ENCODE measurements around the gene DR1. TPM values are rescaled to one million over a fixed set of nuclear protein-coding genes. Genes with fewer than 3 reads are reported as not detected.
"Not testable (repeated sequence)": the region's sequence is repeated elsewhere in the genome, so short reads cannot be mapped to it uniquely, and the experiment has no call there.

DR1 gene
- total RNA-seq, 1 experiment from 2014 or later: 33.0 TPM

DNA sequence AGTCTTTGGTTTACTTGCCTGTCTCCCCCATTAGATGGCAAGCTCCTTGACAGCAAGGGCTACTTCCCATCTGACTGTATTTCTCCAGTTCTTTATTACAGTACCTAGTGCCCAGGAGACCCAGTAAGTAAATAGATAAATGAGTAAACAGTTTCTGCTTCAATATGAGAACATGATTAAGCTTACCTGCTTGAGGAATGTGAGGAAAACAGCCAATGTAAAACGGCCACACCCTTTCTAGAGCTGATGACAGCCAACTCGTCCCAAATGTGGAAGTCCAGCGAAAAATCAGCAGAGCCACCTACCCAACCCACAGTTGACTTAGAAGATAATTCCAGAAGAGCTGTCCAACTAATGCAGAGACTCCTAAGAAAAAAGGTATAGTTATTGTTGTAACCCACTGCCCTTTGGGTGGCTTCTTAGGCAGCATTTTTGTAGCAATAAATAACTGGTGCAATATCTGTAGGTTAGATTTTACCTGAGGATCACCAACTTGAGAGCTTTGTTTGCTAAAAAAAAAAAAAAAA, 6.5 kb upstream of the DR1 start:
- no peak for DNase-seq (ENCODE audit: low spot score)

DNA sequence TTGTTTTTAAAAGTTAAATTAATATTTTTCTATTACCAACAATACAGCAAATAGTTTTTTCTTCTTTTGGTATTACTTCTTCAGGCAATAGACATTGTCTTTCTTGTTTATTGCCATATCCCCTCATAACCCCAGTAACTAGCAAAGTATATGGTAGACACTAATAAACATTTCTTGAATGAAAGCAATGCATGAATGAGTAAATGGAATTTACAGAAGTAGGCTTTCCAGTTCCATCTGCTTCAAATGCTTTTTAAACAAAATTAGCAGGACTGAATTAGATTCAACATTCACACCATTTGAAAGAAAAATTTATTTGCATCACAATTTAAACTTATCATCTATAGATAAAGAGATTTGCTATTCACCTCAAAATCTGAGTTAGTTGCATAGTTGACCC, 5.6 kb upstream of the DR1 start:
- no peak for DNase-seq (ENCODE audit: low spot score)

DNA sequence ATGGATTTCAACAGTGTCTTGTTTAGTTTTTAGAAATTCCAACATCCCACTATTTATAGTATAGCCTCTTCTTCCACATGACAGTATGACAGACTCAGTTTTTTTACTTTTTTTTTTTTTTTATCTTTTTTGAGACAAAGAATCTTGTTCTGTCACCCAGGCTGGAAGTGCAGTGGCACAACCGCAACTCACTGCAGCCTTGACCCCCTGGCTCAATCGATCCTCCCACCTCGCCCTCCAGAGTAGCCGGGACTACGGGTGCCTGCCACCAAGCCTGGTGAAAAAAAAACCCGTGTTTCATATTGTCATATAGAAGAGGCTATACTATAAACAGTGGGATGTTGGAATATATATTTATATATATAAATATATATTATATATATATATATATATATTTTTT, 1.2 kb upstream of the DR1 start:
- DNase-seq (ENCODE audit: low spot score): no peak

DNA sequence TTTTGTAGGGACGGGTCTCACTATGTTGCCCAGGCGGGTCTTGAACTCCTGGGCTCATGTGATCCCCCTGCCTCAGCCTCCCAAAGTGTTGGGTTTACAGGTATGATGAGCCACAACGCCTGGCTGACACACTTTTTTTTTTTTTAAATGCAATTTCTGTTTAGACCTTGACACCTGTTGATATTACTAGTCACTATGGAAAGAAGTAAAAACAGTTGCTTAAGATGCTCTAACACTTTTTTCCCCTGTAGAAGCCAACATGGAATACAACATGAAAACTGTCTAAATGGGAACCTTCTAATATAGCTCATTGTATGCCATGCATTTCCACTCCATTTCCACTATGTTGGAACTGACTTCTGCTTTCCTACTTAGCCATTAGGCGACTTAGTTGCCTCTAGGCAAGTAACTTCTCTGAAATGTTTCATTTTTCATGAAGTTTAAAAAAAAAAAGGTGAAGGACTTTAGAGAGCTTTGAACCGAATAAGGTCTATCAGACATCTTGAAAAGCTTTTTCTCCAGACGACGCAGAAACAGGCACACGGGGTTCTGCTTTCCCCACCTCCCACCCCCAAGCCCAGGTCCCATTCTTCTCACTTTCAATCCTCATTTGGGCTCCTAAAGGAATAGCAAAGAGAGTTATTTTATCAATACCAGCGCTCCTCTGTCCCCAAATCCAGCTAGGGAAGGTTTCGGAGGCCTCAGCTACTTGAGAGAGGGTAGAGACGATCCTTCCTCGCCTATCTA, 648 bp upstream of the DR1 start:
- DNase-seq (ENCODE audit: low spot score): peak; percentile 2

DNA sequence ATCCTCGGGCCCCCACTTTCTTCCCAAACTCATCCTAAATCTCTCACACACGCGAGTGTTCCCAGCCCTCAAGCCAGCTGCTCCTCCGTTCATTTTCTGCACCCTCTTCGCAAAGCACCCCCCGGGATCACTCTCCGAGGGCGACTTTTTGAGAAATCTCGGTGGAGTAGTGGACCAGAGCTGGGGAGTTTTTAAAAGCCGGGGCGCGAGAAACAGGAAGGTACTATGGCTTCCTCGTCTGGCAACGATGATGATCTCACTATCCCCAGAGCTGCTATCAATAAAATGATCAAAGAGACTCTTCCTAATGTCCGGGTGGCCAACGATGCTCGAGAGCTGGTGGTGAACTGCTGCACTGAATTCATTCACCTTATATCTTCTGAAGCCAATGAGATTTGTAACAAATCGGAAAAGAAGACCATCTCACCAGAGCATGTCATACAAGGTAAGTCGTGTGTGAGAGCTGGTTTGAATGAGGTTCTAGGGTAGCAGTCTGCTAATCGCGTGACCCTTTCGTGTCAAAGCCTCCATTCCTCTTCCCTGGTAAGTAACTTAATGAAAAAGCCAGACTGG, 800 bp downstream of the DR1 start:
- peak; percentile 19 for DNase-seq (ENCODE audit: low spot score)

DNA sequence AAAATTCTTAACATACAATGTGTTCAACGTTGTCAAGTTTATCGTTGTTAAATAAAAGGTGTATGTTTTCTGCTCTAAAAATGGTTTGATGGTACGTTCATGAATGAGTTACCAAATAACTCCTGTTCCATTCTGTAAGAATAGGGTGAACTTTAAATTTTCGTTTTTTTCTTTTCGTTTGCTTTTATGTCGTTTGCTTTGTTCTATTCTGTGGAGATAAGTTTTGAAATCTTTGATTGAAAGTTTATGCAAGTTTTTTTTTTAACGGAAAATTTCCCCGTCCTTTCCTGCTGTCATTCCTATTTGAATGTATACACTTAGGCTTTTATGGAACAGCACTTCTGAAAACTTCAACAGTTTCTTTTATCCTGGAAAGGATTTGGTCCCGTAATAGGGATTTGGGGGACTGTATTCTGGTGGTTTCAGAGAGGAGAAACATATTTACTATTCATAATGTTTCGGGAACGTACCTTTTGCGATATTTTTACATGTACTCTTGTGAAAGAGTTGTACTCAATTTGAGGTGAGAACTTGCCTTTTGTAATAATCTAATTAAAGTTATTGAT, 1.7 kb downstream of the DR1 start:
- DNase-seq (ENCODE audit: low spot score): no peak

DNA sequence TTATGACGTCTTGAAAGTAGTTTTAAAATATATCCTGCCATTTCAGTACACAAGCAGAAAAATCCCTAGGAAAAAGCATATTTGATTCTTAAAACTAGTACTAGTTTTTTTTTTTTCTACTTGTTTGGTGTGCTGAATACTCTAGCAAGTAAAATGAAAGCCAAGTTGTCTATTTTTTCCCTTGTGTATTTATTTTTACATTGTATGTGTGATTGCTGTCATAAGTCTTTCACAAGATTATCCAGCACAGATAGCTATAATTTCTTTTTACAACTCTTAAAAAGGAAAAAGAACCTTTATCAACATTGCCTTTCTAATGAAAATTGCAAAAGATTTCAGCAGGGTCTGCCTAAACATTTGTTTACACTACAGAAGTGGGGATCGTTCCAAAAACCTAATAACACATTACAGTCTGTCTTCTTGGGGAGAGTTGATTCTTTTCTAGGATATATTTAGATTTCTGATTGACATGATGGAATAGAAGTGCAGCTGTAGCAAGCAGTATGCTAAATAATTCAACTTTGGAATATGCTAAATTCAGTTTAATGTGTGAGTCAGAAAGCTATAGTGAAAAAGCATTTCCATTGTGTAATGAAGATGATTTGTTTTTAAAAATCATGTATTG, 2.5 kb downstream of the DR1 start:
- no peak for DNase-seq (ENCODE audit: low spot score)

DNA sequence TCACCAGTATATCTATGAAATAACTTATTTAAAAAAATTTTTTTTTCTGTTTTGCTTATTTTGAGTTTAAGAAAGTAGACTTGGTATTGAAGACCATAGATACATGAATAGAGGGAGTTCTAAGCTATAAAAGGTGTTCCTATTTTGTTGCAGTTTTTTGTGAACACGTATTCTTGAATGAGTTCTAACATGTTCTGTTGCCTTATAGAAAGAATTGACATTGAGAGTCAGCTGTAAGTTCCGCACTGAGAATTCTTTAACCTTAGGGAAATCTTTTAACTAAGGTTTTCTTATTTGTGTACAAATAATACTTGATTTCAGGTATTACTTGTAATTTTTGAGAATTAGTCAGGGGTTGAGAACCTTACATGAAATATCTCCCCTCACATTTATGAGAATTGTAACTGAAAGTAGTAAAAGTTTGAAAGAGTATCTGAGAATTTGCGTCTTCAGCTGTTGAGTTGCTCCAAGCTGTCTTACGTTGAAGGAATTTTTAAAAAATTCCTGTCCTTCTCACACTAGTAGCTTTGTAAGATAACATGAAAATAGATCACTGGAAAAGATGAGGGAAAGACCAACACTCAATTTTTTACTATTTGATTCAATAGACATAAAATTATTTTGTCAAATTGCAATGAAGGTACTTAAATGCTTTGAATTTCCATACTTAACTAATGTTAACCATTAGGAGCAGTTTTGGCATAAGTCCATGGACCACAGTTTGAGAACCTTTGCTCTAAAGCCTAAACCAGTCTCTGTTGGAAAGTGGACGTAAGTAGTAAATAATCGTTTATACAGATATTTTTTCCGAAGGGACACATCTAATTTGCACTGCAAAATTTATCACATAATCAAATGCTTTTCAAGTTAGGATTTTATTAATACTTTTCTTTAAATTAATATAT, 3.8 kb downstream of the DR1 start:
- DNase-seq (ENCODE audit: low spot score): no peak

DNA sequence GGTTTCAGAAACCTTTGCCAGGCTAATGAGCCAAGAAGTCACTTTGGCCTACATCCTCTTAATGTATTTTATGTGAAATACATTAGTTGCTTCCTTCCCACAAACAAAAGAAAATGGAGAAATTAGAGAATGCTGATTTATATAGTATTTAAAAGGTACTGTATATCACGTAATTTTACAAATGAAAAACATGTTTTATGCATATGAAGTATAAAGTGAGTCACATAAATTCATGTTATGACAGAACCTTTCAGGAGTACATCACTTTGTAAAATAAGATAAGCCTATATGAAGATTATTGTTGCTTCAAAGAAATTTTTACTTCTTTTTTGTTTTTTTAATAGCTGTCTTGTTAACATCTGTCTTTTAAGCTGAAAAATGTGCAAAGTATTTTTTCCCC, 4.6 kb downstream of the DR1 start:
- DNase-seq (ENCODE audit: low spot score): no peak

DNA sequence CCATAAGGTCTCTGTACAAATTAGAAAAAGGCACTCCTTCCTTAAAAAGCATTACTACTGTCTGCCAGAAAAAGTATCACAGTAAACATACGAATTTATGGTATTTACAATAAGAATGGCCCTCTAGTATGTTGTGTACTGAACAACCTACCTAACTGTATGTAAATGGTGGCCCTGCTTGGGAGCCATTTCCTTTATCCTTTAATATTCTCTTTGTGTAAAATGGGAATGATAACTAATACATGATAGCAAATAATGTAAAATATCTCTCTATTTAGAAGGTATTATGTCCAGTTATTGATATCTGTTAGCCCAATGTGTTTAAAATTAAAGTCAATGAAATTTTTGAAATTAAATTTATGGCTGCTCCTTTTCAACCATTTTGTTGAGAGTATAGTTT, 5.2 kb downstream of the DR1 start:
- DNase-seq (ENCODE audit: low spot score): no peak

DNA sequence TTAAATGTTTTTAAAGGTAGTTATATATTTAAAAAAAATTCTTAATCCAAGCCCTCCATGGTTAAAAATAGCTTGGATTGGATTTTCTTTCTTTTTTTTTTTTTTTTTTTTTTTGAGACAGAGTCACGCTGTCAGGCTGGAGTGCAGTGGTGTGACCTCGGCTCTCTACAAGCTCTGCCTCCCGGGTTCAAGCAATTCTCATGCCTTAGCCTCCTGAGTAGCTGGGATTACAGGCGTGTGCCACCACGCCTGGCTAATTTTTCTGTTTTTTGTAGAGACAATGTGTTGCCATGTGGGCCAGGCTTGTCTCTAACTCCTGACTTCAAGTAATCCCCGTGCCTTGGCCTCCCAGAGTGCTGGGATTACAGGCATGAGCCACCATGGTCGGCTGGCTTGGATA, 5.6 kb downstream of the DR1 start:
- not testable (repeated sequence) for DNase-seq (ENCODE audit: low spot score)

DNA sequence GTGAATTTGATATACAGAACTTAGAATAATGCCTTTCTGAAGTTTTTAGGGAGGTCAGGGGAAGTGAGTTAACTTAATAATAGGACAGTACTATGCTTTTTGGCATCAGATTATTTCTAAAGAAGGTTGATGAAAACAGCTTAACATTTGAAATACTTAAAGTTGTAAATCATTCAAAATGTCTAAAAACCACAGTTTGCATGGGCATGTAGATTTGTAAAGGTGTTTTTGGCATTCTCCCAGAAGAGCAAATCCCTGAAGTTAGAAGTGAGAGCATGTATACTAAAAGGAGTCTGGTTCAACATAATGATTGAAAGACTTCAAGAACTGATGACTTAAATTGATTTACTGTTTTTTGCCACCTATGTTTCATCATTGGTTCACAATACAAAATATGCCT, 6.7 kb downstream of the DR1 start:
- DNase-seq (ENCODE audit: low spot score): no peak

DNA sequence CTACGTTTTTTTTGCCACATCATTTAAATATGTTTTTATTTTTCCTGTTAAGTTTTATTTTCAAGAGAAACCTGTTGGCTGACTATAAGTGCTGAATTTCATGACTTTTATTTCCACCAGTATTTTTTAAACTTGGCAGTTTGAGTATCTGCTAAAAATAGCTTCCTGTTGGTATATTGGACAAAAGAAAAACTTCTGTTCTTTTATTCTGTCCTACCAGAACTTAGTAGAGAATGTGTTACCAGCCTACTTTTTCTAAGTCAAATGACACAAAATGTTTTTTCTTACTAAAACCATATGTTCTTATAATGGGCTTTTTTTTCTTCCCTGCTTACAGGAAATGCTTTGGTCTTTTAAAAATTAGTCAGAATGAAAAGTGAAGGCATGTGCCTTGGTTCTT, 7.6 kb downstream of the DR1 start:
- no peak for DNase-seq (ENCODE audit: low spot score)

DNA sequence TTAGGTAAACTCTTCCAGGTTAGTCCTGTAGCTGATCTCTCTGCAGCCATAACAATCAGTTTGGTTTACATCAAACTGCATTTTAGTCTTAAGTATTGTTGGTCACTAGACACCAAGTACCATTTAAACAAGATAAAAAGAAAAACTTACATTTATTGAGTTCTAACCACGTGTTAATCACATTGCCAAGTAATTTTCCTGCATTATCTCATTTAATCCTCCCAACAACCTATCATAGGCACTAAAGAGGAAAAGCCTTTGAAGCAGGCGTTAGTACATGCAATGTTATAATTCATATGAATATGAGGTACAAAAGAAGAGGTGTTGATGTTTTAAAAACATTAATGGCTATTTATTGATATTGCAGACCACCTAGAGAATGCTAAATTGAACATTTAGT, 9.0 kb downstream of the DR1 start:
- no peak for DNase-seq (ENCODE audit: low spot score)

DNA sequence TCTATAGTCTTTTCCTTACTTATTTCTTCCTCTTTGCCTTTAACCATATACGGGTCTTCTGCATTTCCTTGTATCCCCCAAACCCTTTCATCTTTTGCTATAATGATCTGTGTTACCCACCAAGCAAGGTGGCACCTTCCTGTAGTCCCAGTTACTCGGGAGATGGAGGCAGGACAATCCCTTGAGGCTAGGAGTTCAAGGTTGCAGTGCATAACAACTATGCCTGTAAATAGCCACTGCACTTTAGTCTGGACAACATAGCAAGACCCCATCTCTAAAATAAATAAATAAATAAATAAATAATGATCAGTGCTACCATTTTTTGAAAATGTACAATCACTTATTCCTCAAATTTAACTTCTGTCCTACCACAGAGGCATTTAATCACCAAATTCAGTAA, 11.5 kb downstream of the DR1 start:
- no peak for DNase-seq (ENCODE audit: low spot score)

DNA sequence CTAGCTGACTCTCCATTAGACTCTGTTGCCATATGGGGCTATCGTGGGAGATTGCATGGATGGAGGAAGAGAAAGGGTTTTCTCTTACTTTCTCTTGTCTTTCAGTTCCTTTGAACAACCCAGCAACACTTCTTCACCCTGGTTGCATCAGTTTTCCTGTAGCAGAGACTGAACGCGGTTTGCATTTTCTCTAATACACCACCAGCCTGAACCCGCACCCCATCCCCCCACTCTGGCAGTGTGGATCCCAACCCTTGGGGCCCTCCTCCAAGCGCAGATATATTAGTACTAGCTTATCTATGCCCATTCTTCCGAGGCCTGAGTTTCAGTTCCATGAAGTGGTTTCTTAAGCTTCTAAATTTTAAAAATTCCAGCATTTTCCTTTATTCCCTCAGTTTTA, 12.6 kb downstream of the DR1 start:
- no peak for DNase-seq (ENCODE audit: low spot score)

DNA sequence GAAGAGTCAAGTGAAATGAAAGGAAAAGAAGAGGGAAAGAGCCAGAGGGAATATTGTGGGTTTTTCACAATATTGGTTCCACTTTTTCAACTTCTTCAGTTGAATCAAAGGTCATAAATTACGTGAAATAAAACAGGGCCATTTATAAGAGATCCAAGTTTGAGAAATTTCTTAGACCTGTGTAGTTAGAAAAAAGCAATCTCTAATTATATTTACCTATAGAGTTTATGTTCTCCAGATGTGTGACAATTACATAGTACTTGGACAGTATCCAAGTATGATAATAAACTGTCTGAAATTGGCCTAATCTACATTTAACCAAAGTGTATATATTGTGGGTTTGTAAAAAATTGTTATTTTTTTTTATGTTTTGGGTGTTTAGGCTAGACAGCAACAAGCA, 14.4 kb downstream of the DR1 start:
- no peak for DNase-seq (ENCODE audit: low spot score)

DNA sequence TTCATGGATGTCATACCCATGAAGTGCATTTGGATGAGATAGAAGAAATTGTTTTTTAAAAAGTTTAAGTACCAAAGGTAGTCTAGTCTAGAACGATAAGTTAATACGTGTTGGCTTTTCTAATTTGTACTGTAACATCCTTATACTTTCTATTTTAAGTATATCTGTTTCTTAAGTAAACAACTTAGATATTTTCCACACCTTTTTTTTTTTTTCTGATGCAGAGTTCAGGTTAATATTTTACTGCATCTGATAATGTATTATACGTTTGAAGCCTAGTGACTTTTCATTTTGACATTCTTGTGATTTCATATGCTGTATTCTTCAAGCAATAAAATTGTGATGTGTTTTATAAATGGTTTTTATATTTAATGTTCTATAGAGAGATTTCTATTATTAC, 16.5 kb downstream of the DR1 start:
- DNase-seq (ENCODE audit: low spot score): no peak

DNA sequence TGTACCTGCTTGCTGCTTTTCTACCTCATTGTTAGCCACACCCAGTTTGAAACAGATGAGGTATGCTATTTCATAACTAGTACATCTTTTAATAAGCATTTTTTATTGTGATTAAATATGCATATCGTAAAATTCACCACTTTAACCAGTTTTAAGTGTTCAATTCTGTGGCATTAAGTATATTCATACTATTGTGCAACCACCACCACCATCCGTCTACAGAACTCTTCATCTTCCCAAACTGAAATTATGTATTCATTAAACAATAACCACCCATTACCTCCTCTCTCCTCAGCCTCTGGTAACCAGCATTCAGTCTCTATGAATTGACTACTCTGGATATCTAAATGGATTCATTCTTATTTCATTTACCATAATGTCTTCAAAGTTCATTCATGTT, 20.1 kb downstream of the DR1 start:
- no peak for DNase-seq (ENCODE audit: low spot score)

DNA sequence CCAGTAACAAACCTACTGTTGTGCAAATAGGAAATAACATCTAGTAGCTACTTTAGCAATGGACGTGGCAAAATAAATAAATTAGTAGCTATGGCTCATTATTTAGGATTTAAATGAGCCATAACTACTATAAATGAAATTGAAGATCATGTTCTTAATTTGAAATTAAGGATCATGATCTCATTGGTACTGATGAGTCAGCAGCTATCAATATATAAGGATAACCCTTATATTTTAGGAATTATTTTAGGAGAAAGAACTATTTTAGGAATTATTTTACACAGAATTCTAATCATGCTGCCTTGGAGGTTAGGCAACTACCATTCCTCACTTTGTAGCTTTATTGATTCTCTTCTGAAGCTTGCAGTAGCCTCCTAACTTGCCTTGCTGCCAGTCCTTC, 24.0 kb downstream of the DR1 start:
- no peak for DNase-seq (ENCODE audit: low spot score)

DNA sequence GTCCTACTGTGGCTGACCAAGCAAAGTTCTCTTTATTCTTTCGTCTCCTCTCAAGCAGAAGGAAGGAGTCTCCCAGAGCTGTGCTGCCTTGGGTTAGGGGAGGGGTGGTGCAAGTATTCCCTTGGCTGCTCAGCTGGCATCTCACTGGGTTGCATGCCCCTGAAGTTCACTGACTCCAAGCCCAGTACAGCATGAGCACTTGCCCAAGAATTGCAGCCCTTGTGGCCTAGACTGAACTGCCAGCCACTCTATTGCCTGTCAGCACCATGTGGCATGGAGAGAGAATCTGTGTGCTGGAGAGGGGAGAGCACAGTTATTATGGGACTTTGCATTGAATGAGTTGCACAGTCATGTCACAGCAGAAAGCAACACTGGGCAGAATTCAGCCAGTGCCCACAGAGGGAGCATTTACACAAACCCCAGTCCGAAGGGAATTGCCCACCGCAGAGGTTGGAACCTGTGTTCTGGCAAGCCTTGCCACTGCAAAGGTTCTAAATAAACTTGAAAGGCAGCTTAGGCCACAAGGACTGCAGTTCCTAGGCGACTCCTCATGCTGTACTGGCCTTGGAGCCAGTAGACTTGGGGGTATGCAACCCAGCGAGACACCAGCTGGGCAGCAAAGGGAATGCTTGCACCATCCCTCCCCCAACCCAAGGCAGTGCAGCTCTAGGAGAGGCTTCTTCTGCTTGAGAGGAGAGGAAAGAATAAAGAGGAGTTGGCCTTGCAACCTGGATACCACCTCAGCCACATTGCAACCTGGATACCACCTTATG, 28.8 kb downstream of the DR1 start:
- no peak for DNase-seq (ENCODE audit: low spot score)

Measured in A172 (cell line).